Measurements from ENCODE around the gene RNASE7.
"Not testable (repeated sequence)": the region's sequence is repeated elsewhere in the genome, so short reads cannot be mapped to it uniquely, and the experiment has no call there.

RNASE7 gene

DNA sequence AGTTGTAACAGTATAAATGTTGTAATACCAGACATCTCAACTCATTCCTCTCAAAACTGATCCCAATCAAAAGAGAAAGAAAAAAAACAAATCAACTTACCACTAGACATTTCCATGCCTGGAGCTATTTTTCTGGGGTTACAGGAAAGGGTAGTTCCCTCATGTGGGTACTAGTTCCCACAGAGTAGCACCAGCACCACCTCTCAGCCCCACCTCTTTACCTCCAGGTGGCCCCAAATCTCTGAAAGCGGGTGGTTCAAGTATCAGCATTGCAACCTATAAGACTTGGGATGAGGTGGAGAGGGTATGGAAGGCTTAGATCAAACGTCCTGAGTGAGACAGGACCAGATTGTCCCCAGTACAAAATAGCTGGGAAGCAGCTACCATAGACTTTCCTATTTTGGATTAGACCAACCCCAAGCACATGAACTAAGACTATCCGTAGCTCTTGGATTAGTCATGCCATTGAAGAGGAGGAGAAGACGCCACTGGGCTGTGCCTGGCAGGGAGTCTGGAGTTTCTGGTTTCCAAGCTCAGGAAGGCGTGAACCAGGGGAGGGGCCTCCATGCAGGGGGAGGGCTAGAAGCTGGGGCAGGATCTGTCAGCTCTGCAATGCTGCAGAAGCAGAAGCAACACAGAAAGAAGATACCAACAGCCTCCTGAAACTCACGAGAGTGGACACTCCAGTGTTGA is 43.3 kb upstream of the RNASE7 start, which contains the start of gene SLC39A2:
Gene SLC39A2, plus strand, starts transcription at position 620 of the 693 bp plus-strand sequence. CDS start 154 bp downstream, outside the sequence.
- Histone ChIP-seq H3K9me3 (no peaks in the 10 kb centered on the region), H3K36me3 (peaks cover 22% of the 10 kb centered on the region), H3K4me1 (peaks cover 11% of the 10 kb centered on the region), H3K27me3 (no peaks in the 10 kb centered on the region), H3K4me3 (ENCODE audit: low read depth, low read length) (no peak within 1 kb of the TSS)
- DNase-seq, result peak; percentile 53
- no peak for TF ChIP-seq CTCF (IDR thresholded peaks at IDR 0.05; ENCODE audit: low read depth, low read length)

DNA sequence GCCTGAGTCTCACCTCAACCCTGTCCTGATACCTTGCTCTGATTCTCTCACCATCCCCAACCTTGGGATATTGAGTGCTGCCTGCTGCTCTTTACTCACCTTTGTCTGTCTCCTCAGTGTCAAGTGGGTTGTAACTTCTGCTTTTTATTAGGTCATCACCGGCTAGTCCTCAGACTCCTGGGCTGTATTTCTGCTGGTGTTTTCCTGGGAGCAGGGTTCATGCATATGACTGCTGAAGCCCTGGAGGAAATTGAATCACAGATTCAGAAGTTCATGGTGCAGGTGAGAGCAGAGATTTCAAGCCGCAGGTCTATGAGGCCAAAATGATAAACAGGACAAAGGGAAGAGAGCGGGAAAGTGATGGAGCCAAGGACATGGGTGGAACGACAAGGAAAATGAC is 42.6 kb upstream of the RNASE7 start:
- H3K27me3 ChIP-seq, result no peaks in the 10 kb centered on the region
- no peak overlapping the region for H3K4me3 ChIP-seq (ENCODE audit: low read depth, low read length)
- no peak for DNase-seq
- no peak for TF ChIP-seq CTCF (IDR thresholded peaks at IDR 0.05; ENCODE audit: low read depth, low read length)
- H3K4me1 ChIP-seq, result peaks cover 11% of the 10 kb centered on the region
- H3K36me3 ChIP-seq, result peaks cover 18% of the 10 kb centered on the region
- no peaks in the 10 kb centered on the region for H3K9me3 ChIP-seq

GRCh38 chr14:21001218-21001617 is 40.9 kb upstream of the RNASE7 start:
- Histone ChIP-seq H3K9me3 (no peaks in the 10 kb centered on the region), H3K4me1 (peaks cover 11% of the 10 kb centered on the region), H3K36me3 (peaks cover 3% of the 10 kb centered on the region), H3K27me3 (no peaks in the 10 kb centered on the region), H3K4me3 (ENCODE audit: low read depth, low read length) (no peak overlapping the region)
- no peak for DNase-seq
- TF ChIP-seq CTCF (IDR thresholded peaks at IDR 0.05; ENCODE audit: low read depth, low read length), result no peak

DNA sequence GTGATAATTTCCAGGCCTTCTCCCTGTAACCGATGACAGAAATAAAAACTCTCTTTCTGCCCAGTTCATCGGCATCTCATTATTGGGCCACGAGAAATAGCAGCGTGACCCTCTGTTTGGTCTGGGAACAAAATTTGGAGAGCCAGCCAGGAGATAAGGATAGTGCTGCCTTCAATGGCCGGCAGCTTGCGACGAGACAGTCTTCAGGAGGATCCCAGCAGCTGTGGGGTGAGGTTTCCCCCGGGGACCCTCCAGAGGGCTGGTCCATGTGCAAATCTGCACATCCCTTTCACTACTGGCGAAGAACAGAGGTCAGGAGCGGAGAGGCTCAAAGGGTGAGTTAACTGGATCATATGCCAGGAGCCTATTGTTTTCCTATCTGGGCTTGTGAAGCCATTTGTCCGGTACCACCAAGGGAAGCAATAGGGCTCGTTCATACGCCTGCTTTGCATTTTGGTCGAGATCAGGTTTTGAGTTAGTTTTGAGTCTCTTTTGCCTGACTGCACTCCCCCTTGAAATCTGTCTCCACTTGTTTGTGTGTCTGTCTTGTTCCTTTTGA is 38.3 kb upstream of the RNASE7 start:
- H3K9me3 ChIP-seq, result no peaks in the 10 kb centered on the region
- no peak overlapping the region for H3K4me3 ChIP-seq (ENCODE audit: low read depth, low read length)
- no peak for DNase-seq
- peaks cover 9% of the 10 kb centered on the region for H3K4me1 ChIP-seq
- H3K27me3 ChIP-seq, result no peaks in the 10 kb centered on the region
- TF ChIP-seq CTCF (IDR thresholded peaks at IDR 0.05; ENCODE audit: low read depth, low read length), result no peak
- H3K36me3 ChIP-seq, result no peaks in the 10 kb centered on the region

DNA sequence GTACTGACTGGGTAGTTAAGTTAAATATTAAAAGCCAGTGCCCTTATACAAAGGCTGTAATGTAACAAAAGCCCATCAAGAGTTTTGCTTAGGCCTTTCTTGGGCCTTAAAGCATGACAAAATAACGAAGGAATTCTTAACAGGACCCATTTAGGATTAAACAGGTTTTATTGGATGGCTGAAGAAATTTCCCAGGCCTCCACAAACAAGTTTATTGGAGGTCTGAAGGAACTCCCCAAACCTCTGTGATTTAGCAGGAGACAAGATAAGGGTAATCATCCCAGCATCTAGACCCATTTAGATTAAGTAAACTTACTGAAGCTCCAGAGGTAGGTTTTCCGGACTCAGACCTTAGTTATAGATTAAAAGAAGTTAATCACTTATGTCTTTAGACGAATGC is 32.4 kb upstream of the RNASE7 start:
- H3K9me3 ChIP-seq; H3K4me1 ChIP-seq; H3K4me3 ChIP-seq (ENCODE audit: low read depth, low read length); DNase-seq; H3K27me3 ChIP-seq; H3K36me3 ChIP-seq: not testable (repeated sequence)

DNA sequence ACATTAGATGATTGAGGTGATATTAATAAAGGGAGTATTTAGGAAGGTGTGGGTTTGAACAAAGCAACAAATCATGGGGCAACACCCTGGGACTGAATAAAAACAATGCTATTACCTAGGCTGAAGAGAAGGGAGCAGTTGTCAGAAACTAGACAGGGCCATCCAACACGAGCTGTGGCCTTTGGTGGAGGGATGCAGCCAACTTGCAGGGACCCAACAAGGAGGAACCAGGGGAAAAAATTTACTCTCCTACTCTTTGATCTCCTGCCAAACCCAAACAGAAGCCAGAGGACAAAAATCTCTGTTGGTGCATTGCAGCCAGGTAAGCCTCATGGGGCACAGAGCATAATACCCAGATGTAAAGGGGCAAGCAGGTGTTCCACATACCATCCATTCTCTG is 31.0 kb upstream of the RNASE7 start:
- TF ChIP-seq CTCF (IDR thresholded peaks at IDR 0.05; ENCODE audit: low read depth, low read length), result no peak
- H3K36me3 ChIP-seq, result no peaks in the 10 kb centered on the region

More for the DNA sequence above, 31.0 kb upstream of the RNASE7 start:
- Histone ChIP-seq H3K27me3 (no peaks in the 10 kb centered on the region), H3K4me3 (ENCODE audit: low read depth, low read length) (no peak overlapping the region), H3K4me1 (peaks cover 4% of the 10 kb centered on the region; the same call in 1 of the 2 replicates), H3K9me3 (no peaks in the 10 kb centered on the region)
- no peak for DNase-seq
